GM18502 (cell line): ENCODE data around the gene SVOPL.
"Not testable (repeated sequence)": the region's sequence is repeated elsewhere in the genome, so short reads cannot be mapped to it uniquely, and the experiment has no call there.

ENCODE experiments used
- ATAC-seq: cut with Tn5 transposase; IDR thresholded peaks from one replicate; pipeline ENCODE4 v1.9.1; 2021; ENCODE audit warnings: mild to moderate bottlenecking; ENCODE audit not compliant: unreplicated experiment, poor library complexity

The SVOPL gene, protein sequence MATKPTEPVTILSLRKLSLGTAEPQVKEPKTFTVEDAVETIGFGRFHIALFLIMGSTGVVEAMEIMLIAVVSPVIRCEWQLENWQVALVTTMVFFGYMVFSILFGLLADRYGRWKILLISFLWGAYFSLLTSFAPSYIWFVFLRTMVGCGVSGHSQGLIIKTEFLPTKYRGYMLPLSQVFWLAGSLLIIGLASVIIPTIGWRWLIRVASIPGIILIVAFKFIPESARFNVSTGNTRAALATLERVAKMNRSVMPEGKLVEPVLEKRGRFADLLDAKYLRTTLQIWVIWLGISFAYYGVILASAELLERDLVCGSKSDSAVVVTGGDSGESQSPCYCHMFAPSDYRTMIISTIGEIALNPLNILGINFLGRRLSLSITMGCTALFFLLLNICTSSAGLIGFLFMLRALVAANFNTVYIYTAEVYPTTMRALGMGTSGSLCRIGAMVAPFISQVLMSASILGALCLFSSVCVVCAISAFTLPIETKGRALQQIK

DNA sequence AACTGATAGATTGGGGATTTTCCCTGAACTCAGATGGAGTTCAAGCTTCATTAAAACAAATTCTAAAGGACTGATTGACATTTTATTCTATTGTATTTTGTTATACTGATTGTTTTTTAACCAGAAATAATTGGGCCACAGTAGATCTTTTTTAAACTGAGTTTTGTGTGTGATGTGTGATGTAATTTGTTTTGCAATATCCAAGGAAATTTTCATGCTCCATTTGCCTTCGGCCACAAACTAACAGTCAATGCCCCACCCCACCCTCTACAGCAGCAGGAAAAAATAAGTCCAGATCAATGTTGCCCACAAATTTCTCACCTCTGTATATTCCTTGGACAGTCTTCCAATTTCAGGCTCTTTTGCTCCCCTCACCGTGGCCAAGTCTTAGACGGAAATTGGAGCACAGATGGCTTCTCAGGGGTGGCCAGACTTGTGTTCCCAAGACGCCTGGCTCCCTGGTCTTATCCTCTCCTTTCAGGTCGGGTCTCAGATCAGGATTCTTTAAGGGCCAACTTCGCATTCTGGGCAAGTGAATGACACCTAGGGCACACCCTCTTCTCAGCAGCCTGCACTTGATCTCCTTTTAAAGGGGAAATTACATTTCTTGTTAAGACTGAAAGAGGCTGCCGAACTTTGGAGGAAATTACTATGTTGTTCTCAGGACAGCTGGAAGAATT, at the start of gene SVOPL:
Gene SVOPL (minus strand): TSS at position 506 of the 680 bp plus-strand sequence. CDS start 22,317 bp downstream, outside the sequence.
- no peak for ATAC-seq

DNA sequence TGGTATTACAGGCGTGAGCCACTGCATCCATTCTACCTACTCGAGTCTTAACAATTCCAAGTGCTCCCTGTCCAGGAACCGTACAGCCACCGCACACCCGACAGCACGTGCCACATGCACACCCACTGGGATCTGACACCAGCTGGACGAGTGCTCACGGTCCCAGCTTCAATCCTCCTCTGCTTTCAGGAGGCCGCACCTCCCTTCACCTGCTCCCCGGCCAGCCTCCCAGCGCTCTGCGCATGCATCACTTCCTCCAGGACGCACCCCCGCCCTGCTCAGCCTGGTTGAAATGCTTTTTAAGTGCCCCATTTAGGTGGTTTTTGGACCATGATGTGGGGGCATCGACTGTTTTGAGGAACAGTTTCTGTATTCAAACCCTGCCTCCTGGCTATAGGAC, 49.3 kb upstream of the SVOPL start:
- ATAC-seq = no peak

DNA sequence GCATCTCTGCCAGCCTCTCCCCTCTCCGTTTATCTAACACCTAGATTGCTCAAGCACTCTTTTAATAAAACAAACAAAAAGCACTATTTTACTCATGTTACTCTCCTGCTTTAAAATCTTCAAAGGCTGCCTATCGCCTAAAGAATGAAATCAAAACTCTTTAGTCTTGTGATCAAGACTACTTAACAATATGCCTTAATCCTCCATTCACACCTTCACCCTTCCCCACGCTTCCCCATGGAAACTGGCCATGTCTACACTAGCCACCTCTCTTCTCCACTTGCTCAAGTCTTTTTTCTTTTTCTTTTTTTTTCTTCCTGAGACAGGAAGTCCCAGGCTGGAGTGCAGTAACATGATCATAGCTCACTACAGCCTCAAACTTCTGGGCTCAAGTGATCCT, 48.8 kb upstream of the SVOPL start:
- ATAC-seq = no peak

DNA sequence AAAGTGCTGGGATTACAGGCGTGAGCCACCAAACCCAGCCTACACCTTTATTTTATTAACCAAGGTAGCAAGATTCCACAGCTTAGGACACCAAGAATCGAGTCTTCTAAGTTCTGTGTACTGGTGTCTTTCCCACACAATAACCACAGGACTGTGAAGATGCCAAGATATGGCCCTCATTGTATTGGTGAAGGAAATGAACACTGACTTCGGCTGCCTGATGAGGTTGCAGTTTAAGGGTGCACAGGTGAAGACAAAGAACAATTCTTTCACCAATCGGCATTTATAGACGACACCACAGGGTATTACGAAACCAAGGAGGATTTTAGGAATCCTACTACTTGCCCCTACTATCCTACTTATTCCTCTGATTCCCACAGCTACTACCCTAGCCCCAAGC, 47.5 kb upstream of the SVOPL start:
- no peak for ATAC-seq

DNA sequence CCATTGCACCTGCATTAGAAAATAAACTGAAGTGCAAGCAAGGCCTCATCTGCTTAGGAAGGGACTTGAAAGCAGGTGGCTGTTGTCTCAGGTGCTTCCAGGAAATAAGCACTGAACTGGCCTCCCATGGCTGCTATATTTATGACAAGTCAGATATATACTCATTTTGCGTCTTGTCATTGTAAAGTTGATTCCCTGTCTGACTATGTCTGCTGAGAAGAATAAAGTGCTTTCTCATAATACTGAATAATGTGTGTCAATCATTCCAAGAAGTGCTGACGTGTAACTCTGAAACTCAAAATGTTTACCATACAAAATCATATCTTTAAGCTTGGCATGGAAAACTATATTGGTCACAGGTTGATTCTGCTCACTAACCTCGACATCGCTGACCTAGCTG, 44.9 kb upstream of the SVOPL start:
- ATAC-seq = no peak

DNA sequence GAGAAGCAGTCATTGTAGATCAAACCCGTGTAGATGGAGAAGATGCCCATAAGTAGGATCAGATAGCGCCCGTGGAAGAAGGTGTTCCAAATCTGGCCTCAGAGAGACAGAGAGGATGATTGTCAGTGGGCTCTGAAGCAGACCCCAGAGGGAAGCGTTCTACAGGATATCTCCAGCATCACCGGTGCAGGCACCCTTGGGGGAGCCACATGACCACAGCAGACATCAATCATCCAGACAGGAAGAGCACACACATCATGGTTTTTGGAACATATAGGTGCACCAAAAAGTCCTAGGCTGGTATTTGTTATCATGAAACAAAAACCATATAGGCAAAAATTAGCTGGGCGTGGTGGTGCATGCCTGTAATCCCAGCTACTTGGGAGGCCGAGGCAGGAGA, 44.0 kb upstream of the SVOPL start:
- no peak for ATAC-seq

DNA sequence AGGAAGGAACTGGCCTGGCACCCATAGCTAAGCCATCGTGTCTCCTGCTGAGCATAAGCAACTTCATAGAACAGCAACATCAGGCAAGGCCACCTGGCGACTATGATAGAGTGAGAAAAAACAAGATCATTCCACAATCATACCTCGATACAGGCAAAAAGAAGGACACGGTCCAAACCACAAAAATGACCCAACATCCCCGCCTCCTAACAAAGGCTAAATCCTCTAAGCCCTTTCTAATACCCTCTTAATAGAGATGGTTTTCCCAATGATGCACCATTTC, 40.2 kb upstream of the SVOPL start:
- no peak for ATAC-seq

DNA sequence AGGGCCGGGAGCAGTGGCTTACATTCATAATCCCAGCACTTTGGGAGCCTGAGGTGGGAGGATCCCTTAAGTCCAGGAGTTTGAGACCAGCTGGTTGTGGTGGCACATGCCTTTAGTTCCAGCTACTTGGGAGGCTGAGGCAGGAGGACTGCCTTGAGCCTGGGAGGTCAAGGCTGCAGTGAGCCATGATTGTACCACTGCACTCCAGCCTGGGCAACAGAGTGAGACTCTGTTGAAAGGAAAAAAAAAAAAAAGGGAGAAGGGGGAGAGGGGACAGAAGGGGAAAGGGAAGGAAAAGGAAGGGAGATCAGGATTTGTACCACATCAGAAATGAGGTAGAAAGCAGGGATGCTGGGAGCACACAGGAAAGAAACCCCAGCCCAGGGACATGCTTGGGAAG, 38.7 kb upstream of the SVOPL start:
- no peak for ATAC-seq

DNA sequence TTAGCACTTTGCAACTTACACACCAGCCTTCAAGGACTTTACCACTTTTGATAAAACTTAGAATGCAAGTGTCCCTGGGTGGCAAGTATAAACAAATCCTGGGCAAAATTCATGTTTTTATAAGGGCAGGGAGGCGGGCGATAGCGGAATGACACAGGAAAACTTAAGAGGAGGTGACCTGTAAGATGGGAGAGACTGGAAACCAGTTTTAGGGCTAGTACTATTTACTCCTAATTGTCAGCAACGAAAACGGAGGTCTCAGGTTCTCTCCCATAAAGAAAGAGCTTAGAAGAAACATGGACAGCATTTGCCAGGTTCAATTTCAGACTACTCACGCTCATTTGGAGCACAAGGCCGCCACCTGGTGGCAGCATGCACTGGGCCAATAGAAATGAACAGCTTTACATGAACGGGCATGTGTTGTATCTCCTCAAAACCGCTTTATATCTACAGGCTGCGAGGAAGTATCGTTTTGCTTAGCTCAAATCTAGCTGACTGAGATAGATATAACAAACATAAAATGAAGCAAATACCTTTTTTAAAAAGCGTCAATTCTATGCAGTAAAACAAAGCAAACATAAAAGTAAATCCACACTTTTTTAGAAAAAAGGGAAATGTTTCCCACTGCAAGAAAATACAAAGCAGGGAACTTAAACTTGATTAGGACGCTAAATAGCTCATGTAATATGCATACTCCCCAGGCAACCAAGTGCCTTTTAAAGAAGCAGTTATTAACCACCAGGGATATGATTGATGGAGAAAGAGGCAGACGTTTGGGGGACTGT, 37.6 kb upstream of the SVOPL start:
- peak; percentile 97 for ATAC-seq

DNA sequence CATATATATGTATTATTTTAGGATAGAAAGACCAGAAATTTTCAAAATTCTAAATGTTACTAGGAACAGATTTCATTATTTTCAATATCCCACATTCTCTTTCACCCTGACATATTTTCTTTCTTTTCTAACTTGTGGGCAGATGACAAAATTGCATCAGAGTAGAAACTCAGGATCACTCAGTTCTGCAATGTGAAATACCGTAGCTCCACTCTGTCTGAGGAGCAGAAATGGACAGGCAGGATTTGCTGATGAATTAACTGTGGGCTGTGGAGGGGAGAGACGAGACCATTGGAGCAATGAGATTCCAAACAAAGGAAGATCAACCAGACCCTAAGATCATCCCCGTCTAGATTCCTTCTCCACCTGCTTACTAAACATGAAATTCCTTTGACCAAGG, 37.0 kb upstream of the SVOPL start:
- ATAC-seq = no peak

DNA sequence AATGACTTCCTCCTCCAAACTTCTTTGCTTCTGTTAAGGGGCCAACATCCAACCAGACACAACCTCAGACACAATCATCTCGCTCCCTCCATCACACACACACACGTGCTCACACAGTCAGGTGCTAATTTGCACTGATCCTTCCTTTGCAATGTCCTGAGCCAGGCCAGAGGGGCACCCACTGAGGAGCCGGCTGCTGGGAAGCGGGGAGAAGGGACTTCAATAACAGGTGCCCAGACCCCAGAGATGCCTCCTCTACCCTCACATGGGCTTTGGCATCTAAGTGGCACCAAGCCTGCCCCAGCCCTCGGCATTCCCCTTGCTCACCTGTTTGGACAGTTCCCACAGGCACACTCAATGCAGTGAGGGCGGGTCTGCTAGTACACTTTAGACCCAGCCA, 34.2 kb upstream of the SVOPL start:
- ATAC-seq = no peak

DNA sequence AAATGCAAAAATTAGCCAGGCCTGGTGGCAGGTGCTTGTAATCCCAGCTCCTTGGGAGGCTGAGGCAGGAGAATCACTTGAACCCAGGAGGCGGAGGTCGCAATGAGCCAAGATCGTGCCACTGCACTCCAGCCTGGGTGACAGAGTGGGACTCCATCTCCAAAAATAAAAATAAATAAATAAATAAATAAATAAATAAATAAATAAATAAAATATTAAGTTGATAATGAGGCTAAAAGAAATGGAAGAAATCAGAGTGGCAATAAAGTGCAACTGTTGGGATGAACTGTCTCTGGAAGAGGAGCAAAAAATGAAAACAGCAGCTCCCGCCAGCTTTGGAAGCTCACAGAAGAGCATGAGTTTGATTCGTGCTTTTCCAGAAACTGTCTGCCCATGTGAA, 30.6 kb upstream of the SVOPL start:
- ATAC-seq = not testable (repeated sequence)

DNA sequence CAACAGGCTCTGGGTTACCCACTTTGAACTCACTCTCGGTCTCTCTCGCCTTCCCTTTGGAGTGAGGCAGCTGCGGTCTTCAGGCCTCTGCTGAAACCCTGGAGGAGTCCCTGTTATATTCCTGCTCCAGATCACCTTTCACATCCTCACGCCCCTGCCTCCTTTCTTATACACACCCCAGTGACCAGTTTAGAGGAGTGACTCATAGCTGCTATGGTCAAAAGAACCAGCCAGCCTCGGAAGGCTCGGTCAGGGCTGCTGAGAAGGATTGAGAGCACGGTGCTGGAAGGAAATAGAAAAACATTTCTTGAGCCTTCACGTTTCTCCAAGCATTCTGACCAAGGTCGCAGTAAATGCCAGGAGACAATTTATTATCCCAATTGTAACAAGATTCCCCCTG, 28.3 kb upstream of the SVOPL start:
- no peak for ATAC-seq

DNA sequence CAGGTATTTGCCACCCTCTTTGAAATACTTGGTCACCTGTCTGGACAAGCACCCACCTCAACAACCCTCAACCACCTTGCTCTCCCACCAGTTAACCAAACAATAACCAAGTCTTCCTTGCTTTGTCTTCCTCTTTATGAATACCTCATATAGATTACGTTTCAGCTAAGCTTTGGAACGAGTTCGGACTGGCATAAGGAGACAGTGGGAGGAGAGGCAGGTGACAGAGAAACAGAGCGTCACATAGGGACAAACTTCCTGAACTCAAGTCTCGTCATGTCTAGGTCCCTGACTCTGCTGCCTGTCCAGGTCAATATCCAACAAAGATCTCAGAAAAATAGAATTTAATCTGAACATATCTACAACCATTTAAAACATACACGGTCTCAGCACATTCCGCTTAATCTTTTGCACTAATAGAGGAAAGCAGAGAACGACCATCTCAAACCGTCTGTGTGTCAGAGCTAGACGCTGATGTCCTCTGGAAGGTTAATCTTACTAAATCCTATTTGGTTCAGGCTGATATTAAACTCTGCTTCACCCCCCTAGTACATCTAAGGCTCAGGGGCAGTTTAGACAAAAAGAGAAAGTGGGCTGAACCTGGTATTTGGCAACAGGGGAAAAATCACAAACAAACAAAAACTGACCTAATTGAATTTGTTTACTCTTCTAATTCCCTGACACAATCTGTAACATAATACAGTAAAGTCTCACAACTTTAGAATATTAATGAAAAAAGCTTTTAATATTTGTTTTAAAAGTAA, 26.4 kb upstream of the SVOPL start:
- no peak for ATAC-seq

DNA sequence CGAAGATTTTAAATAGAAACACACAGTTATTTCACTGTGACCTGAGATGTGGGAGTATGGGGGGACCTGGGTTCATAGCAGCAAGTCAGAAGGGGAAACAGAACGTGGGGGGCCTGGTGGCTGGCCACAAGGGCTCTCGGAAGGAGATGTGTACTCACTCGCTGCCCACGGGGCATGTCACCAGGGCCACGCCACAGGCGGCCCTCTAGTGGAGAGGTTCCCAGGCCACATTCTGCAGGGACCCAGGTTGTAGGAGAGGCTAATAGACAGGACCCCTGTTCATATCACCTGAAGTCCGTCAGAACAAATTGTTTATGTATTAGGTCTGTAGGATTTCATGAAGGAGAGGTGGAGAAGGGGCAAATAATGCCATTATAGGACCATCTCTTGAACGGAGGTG, 25.1 kb upstream of the SVOPL start:
- ATAC-seq = no peak

DNA sequence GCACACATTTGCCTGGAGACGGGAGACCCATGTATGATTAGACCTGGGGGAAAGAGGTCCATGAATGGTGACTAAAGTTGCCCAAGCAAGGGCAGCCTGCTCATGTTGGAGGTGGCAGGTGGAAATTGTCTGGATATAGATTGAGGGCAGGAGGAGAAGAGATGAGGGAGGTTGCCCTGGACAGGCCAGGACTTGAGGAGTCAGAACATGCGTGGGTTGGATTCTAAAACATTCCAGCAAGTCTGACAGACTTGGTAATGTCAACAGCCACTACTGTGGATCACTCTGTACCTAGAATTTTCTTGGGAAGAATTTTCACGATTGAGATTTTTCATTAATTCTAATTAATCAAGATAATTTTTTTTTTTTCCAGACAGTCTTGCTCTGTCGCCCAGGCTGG, 19.1 kb upstream of the SVOPL start:
- ATAC-seq = no peak

DNA sequence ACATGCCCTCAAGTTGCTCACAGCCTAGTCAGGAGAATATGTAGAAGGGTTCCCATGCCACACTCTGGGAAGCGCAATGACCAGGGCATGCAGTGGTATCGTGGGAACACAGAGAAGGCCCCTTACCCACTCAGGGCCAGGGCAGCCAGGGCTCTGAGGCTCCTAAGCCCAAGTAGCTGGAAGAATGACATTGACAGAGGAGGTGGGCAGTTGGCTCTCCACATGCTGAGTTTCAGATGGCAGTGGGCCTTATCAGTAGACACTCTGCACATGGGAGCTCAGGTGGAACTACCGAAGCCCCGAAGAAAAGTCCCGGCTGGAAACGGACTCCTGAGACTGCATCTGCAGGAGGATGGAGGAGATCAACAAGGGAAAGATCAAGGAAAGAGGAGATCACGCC, 15.7 kb upstream of the SVOPL start:
- no peak for ATAC-seq

DNA sequence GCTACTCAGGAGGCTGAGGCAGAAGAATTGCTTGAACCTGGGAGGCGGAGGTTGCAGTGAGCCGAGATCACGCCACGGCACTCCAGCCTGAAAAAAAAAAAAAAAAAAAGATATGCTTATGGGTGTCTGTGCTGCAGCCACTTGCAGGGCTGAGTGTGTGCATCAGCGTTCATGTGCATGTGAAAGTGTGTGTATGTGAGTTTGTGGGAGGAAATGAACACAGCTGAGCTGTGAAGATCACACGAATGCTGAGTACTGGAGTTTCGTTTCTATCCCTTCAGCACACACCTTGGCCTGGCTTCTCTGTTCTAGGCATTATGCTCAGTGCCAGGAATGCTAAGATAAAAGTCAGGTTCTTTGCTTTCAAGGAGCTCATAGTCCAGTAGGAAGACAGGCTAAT, 12.0 kb upstream of the SVOPL start:
- no peak for ATAC-seq

DNA sequence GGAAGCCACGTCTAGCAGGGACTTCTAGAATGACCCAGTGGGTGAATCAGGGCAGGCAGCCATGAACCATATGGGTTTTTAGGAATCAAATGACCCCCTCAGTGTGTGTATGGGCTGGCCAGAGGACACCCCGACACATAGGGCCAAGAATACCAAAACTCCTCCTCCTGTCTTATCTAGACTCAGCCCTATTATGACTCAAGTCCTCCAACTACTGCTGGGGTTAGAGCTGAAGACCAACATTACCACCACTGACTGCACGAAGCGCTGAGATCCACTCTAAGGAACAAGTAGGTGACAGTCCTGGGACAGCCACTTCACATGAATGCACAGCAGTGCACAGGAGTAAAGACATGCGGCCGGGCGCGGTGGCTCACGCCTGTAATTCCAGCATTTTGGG, 11.5 kb upstream of the SVOPL start:
- no peak for ATAC-seq

DNA sequence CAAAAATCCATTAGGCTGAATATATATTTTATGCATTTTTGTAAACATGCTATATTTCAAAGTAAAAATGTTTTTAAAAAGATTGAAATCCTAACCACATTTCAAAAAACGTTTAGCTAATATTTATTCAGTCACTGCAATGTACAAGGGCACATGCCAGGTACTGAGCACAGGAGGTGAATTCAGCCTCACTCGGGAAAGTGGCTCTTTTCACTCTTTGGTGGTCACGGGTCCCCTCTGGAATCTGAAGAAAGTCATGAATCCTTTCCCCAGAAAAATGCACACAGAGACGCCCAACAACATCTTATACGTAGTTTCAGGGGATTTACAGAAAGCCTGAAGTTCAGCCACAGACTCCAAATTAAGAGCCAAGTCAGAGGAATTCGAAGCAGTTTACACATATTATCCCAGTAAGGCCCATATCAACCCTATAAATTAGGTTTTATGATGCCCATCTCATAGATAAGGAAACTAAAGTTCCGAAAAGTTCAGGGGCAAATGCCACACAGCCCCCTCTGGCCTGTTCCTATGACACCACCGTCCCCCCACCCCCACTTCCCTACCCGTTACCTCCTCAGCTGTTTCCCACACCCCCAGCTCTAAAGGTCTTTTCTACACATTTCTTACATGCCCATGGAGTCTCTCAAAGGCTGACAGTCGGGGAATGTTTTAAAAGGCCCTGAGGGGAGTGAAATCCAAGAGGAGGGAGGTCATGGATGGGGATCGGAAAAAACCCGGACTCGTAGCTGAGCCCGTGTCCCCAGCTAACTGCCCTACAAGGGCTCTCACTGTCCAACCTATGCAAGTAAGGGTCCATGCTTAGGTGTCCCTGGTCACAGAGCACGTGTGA, 9.6 kb upstream of the SVOPL start:
- no peak for ATAC-seq
